Left cardiac atrium (tissue), 4 donors: ENCODE measurements around the gene SNIP1. TPM values are rescaled to one million over a fixed set of nuclear protein-coding genes. Genes with fewer than 3 reads are reported as not detected.
"Not testable (repeated sequence)": the region's sequence is repeated elsewhere in the genome, so short reads cannot be mapped to it uniquely, and the experiment has no call there.

Experiments used
- ATAC-seq, 2 donors: fragments of 200-7000 bp; cut with Tn5 transposase; one replicate each; pipeline ENCODE4 v1.9.1; 2020; ENCODE audit warnings: mild to moderate bottlenecking in 2 of 2, moderate library complexity in 2 of 2
- DNase-seq: peaks from one replicate; pipeline ENCODE4 v3.0.0-alpha.2; 2020
- intact Hi-C, 2 donors: fragments of 100-400 bp; cut with DNase I; formaldehyde crosslinking; loops; one replicate each; pipeline versions ENCODE4 v1.14.1 to v1.15.1; 2022 to 2023
- total RNA-seq, 2 donors: library from RNA; stranded (reverse); fragmentation: NEBNext Ultra II Directional; extraction: Animal tissue kit (Norgen Biotek cat#: 25700); gene quantifications; one replicate each; pipeline ENCODE4 v1.2.1, GENCODE V29; 2021
- donor health status: DM: no; HTN: yes; CAD: no.
- donor health status: DM: no; HTN: yes; CAD: no; lungs with severe emphysema.
- donor health status: DM: yes; HTN: yes; CAD: no.
- donor health status: Dilated cardiomyopathy.

SNIP1 gene
- total RNA-seq, 2 donors from 2014 or later: 9.9 to 10.2 TPM

DNA sequence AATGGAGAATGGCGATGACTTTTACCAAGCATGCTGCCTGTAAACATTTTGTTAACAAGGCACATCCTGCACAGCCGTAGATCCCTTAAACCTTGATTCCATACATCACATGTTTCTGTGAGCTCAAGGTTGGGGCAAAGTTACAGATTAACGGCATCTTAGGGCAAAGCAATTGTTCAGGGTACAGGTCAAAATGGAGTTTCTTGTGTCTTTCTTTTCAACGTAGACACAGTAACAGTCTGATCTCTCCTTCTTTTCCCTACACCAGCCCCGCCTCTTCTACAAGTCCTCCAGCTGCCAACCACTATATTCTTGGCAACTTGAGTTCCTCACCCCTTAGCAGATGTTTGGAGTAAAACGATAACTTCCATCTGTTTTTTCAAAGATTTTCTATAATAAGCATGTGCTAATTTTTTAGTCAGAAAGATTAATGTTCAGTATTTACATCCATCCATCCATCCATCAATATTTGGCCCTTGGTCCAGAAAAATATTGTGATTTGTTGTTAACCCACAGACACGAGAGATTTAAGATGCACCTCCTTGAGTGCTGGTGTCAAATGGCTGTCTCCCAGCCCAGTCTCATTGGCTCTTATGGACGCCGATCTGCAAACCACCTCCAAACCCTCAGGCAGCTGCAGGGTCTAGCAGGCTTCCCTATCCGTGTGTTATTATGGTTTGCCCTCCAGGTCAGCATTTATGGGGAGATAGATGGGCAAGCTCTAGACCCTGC is 6.5 kb upstream of the SNIP1 start:
- ATAC-seq: no peak
- DNase-seq: no peak
- intact Hi-C loops: no loop called here

DNA sequence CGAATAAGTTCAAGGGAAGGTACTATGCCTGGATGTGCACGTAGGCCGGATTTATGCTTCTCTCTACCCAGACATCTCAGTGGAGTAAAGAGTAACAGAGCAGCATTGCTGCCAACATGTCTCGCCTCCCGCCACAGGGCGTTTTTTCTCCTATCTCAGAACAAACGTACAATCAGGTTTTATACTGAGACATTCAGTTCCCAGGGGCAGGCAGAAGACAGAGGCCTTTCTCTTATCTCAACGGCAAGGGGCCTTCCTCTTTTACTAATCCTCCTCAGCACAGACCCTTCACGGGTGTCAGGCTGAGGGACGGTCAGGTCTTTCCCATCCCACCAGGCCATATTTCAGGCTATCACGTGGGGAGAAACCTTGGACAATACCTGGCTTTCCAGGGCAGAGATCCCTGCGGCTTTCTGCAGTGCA is 5.9 kb upstream of the SNIP1 start:
- intact Hi-C loops, DNase-seq, ATAC-seq: not testable (repeated sequence)

DNA sequence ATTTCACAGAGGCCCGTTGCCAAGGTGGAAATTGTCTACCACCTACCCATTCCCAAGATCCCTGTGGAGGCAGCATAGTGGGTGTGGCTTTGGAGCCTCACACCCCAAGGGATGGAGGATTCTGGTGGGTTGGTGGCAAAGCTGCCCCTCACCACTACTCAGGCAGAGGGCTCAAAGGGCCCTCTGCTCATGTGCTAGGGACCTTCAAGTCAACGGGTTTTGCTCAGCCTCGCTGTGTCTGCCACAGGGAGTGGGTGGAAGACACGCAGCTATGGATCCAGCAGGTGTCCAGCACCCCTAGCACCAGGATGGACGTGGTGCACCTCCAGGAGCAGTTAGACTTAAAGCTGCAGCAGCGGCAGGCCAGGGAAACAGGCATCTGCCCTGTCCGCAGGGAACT is 5.0 kb upstream of the SNIP1 start:
- DNase-seq: no peak
- intact Hi-C loops: no loop called here
- no peak for ATAC-seq

DNA sequence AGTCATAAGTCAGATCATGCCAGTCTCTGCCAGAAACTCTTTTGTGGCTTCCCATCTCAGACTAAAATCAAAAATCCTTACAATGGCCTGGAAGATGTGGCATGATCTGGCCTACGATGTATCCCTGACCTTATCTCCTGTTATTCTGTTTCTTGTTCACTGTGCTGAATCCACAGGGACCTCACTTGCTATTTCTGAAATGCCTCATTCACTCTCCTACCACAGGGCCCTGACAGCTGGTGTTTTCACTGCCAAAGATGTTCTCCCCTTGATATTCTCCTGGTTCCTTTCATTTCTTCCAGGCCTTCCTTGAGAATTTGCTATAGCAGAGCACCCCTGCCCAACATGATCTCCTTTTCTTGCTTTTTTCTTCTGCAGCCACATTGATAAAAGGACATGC is 4.3 kb upstream of the SNIP1 start:
- no peak for ATAC-seq
- intact Hi-C loops: no loop called here
- DNase-seq: no peak

DNA sequence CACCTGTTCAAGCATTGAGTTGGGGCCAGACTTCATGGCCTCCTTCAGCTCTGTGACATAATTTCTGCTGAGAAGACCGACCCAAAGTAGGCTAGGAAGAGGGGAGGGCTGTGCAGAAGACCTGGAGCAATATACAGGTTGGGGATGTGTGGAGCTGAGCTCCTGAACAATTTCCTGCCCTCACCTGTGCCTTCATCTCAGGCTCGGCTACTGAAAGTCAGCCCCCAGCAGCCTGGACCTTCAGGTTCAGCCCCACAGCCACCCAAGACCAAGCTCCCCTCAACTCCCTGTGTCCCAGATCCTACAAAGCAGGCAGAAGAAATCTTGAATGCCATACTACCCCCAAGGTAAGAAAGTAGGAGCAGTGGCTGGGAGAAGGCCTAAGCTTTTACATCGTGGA is 3.3 kb upstream of the SNIP1 start:
- ATAC-seq: no peak
- intact Hi-C loops: no loop called here

DNA sequence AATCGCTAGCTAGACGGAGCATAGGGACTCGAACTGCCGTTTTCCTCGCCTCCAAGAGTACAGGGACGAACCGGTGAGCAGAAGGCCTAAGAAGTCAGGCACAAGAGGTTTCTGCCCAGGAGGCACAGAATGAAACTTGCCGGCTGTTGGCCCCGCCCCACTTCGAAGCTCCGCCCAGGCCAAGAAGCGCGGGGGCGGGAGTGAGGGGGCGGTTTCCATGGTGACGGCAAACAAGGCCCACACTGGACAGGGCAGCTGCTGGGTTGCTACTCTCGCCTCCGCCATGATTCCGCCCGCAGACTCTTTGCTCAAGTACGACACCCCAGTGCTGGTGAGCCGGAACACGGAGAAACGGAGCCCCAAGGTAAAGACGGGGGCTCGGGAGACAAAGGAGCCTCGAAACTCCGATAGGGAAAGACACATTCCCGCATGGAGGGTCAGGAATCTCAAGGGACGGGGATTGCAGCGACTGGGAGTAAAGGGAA is 2.7 kb upstream of the SNIP1 start, which contains the start of gene DNALI1:
Gene DNALI1 (plus strand): TSS at position 229 of the 485 bp plus-strand sequence. CDS start 55 bp downstream, at position 284.
- peak; percentile 88 for DNase-seq
- ATAC-seq: peak; percentile 91 to 95
- intact Hi-C loops: no loop called here

More for the DNA sequence above, 3.3 kb upstream of the SNIP1 start:
- DNase-seq: no peak

DNA sequence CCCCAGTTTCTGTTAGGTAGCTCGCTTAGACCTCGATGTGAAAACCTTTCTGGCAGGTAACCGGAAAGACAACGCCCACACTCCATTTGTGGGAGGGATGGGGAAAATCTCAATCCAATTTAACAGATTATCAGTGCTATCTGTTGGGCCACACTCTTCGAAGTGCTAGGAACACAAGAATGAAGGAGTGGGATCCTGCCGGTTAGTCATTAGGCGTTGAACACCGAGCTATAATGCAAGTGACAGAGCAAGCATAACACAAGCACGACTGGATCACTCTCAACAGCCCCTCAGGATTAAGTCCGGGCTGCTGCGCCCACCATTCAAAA is 531 bp downstream of the SNIP1 start:
- no peak for DNase-seq
- no peak for ATAC-seq
- intact Hi-C loops: no loop called here

DNA sequence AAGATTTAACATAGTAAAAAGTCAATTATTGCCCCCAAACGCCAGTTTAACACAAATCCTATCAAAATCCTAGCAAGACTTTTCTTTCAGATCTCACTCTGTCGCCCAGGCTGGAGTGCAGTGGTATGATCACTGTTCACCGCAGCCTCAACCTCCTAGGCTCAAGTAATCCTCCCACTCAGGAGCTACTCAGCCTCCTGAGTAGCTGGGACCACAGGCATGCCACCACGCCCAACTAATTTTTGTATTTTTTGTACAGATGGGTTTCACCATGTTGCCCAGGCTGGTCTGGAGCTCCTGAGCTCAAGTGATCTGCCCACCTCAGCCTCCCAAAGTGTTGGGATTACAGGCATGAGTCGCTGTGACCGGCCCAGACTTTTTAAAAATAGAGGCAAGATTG is 4.8 kb downstream of the SNIP1 start:
- intact Hi-C loops: no loop called here
- no peak for DNase-seq
- no peak for ATAC-seq

DNA sequence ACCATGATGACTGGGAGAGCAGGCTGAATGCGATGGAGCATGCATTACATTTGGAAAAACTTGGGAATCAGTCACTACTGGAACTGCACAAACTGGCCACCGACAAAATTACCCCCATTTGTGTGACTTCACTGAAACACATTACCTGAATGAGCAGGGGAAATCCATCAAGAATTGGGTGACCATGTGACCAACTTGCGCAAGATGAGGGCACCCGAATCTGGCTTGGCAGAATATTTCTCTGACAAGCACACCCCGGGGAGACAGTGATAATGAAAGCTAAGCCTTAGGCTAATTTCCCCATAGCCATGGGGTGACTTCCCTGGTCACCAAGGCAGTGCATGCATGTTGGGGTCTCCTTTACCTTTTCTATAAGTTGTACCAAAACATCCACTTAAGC is 9.1 kb downstream of the SNIP1 start:
- intact Hi-C loops: no loop called here
- DNase-seq (no peak), ATAC-seq (no peak)

DNA sequence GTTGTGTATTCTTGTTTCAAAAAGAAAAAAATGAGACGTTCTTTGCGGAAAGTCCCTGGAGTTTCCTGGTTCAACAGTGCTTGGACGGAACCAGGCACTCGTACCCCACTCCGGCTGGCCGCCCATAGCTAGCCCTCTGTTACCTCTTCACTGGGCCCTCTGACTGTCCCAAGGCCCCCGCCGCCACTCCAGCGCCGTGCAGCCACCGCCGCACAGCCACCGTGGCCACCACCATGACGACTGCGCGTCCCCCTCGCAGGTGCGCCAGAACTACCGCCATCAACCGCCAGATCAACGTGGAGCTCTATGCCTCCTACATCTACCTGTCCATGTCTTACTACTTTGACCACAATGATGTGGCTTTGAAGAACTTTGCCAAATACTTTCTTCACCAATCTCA is 9.6 kb downstream of the SNIP1 start:
- DNase-seq (no peak), ATAC-seq (no peak)
- intact Hi-C loops: no loop called here

DNA sequence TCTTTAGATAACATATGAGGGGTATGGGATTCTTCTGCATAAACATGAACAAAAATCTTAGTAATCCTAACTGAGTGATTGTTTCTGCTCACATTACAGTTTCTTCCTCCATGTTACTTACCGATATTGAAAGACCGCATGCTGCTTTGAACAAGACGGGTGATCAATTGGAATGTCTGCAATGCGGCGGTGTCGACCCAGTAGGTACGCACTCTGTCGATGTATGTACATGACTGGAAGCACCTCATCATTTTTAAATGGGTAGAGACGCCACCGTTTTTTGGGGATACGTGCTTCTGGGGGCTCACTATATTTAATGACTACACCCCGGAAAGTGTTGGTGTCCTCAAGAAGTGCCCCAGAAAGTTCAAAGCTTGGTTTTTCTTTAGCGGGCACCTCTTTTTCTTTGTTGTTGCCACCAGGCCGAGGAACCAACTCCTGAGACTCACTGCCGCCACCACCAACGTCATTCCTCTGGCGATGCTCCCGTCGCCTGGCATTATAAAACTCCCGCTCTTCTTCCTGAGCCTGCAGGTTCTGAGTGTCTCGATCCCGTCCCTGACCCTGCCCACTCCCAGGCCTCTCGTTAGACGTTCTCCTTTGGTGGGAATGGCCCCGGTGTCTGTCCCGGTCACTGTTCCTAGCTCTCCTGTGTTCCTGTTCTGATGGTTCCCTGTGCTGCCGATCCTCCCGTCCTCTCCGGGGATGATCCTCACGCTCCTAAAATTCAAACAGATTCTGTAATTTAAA is 13.9 kb downstream of the SNIP1 start:
- DNase-seq (no peak), ATAC-seq (no peak)
- intact Hi-C loops: no loop called here

DNA sequence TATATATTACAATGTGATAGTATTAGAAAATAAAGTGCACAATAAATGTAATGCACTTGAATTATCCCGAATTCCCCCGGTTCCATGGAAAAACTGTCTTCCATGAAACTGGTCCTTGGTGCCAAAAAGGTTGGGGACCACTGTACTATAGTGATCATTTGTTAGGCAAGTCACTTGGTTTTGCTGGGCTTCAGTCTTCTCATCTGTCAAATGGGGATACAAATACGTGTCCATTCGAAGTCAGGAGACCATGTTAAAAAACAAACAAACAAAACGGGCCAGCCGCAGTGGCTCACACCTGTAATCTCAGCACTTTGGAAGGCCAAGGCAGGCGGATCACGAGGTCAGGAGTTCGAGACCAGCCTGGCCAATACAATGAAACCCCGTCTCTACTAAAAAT is 14.9 kb downstream of the SNIP1 start:
- ATAC-seq, DNase-seq, intact Hi-C loops: not testable (repeated sequence)

DNA sequence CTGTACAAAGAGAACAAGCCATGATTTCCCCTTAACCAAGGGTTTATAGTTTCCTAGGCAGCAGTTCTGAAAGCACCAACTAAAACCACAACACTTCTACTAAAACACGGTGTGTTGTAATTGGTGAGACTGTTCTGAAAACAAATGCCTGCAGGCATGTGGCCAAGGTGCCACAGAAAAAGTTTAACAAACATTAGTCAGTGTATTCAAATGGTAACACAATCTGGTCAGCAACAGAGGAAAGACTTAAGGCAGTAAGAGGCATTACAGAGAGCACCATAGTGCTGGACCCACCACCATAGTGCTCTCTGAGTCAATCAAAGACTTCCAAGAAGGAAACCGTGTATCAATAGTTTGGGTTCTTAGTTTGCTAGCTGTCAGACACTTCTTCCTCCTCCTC is 16.7 kb downstream of the SNIP1 start:
- ATAC-seq (no peak), DNase-seq (no peak)
- intact Hi-C loops: no loop called here

DNA sequence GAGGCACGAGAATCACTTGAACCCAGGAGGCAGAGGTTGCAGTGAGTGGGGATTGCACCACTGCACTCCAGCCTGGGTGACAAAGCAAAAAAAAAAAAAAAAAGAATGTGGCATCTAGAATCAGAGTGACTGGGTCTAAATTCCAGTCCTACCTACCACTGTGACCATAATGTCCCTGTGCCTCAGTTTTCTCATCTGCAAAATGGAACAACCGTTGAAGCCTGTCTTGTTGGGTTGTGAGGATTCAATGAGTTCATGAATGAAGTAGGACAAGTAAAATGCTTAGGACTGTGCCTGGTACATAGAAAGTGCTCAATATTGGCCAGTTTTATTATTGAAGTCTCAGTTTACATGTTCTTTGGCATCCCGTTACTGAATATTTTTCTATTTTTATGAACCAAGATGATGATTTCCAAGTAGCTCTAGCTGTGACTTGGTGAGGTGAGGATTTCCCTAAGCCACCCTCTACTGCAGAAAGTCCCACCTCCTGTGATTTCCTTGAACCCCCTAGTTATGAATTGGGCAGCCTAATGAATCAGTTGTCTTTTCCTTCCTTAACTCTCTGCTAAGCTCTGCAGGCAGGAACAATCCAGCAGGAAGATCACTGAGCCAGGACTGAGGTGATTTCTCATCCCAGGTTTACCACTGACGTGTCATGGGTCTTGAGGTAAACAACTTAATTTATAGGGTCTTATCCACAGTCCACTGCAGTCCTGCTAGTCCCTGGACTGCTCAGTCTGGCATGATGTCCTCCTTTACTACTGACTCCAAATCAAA is 20.6 kb downstream of the SNIP1 start:
- DNase-seq: no peak
- intact Hi-C loops: no loop called here
- no peak for ATAC-seq

DNA sequence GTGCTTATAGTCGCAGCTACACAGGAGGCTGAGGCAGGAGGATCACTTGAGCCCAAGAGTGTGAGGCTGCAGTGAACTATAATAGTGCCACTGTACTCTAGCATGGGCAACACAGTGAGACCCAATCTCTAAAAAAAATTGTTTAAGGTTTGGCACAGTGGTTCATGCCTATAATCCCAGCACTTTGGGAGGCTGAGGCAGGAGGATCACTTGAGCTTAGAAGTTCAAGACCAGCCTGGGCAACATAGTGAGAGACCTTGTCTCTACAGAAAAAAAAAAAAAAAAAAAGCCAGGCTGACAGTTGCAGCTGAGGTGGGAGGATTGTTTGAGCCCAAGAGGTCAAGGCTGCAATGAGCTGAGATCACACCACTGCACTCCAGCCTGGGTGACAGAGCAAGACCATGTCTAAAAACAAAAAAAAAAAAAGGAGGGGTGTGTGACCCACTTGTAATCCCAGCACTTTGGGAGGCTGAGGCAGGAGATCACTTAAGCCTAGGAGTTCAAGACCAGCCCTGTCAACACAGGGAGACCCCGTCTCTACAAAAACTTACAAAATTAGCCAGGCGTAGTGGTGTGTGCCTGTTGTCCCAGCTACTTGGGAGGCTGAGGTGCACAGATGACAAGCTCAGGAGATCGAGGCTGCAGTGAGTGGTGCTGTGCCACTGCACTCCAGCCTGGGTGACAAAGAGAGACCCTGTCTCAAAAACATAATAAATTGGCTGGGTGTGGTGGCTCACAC is 21.5 kb downstream of the SNIP1 start:
- ATAC-seq, intact Hi-C loops, DNase-seq: not testable (repeated sequence)

DNA sequence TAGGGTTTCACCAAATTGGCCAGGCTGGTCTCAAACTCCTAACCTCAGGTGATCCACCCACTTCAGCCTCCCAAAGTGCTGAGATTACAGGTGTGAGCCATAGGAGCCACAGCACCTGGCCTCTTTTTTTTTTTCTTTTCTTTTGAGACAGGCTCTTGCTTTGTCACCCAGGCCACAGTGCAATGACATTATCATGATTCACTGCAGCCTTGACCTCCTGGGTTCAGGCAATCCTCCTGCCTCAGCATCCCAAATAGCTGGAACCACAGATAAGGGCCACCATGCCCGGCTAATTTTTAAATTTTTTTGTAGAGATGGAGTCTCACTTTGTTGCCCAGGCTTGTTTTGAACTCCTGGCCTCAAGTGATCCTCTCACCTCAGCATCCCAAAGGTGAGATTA is 24.2 kb downstream of the SNIP1 start:
- DNase-seq, intact Hi-C loops, ATAC-seq: not testable (repeated sequence)

DNA sequence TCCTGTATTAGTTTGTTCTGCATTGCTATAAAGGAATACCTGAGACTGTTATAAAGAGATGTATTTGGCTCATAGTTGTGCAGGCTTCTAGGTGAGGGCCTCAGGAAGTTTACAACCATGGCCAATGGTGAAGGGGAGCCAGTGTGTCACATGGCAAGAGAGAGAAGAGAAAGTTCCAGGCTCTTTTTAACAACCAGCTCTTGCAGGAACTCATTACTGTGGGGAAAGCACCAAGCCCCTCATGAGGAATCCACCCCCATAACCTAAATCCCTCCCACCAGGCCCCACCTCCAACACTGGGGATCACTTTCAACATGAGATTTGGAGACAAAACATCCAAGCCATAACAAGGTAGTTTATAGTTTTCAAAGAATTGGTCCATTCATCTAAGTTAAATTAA is 34.5 kb downstream of the SNIP1 start:
- no peak for ATAC-seq
- intact Hi-C loops: no loop called here
- no peak for DNase-seq

DNA sequence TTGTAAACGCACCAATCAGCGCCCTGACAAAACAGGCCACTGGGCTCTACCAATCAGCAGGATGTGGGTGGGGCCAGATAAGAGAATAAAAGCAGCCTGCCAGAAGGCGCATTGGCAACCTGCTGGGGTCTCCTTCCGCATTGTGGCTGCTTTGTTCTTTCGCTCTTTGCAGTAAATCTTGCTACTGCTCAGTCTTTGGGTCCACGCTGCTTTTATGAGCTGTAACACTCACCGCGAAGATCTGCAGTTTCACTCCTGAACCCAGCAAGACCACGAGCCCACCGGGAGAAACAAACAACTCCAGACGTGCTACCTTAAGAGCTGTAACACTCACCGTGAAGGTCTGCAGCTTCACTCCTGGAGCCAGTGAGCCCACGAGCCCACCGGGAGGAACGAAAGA is 35.2 kb downstream of the SNIP1 start:
- intact Hi-C loops, ATAC-seq: not testable (repeated sequence)

DNA sequence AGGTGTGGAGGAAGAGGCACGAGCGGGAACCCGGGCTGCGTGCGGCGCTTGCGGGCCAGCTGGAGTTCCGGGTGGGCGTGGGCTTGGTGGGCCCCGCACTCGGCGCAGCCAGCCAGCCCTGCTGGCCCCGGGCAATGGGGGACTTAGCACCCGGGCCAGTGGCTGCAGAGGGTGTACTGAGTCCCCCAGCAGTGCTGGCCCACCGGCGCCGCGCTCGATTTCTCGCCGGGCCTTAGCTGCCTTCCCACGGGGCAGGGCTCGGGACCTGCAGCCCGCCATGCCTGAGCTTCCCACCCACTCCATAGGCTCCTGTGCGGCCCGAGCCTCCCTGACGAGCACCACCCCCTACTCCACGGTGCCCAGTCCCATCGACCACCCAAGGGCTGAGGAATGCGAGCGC is 35.9 kb downstream of the SNIP1 start:
- ATAC-seq, intact Hi-C loops, DNase-seq: not testable (repeated sequence)

More for the DNA sequence above, 35.2 kb downstream of the SNIP1 start:
- not testable (repeated sequence) for DNase-seq
